OCI-LY7 (cell line): ENCODE data around the gene DZANK1. TPM values are rescaled to one million over a fixed set of nuclear protein-coding genes. Genes with fewer than 3 reads are reported as not detected.

Source experiments
- Bru-seq: library from RNA; stranded (reverse); fragments of 400-500 nt; gene quantifications from one replicate; lab custom pipeline; 2021; lab: Mats Ljungman, UMichigan
- BruChase-seq, 2 experiments: library from RNA; stranded (reverse); fragments of 400-500 nt; gene quantifications; one replicate each; lab custom pipeline; 2021; lab: Mats Ljungman, UMichigan
- BruUV-seq: library from RNA; stranded (reverse); fragments of 400-500 nt; replicated peaks from 2 replicates; lab custom pipeline; 2021; lab: Mats Ljungman, UMichigan
- CTCF ChIA-PET: fragments of 300-600 bp; sonication (Branson Sonifier 250); formaldehyde crosslinking; loops from one replicate; lab custom pipeline; 2022; ENCODE audit warnings: antibody characterized with exemption; ENCODE audit not compliant: unreplicated experiment; lab: Charles Lee
- POLR2A ChIA-PET: fragments of 300-600 bp; sonication (Branson Sonifier 250); formaldehyde crosslinking; loops from one replicate; lab custom pipeline; 2022; ENCODE audit warnings: antibody characterized with exemption; lab: Charles Lee
- DNase-seq: peaks from one replicate; pipeline ENCODE4 v3.0.0-alpha.2; 2015; ENCODE audit warnings: low spot score
- H2AFZ ChIP-seq: fragments of 200-600 bp; sonication (generic), shearing (Covaris generic); 2 replicates; pipeline ENCODE4 v1.6.1; 2014; ENCODE audit warnings: mild to moderate bottlenecking, antibody characterized with exemption, low read length, moderate library complexity
- H3K27ac ChIP-seq: fragments of 200-600 bp; sonication (generic); 2 replicates; pipeline ENCODE4 v1.5.1; 2014; ENCODE audit warnings: mixed run types, low read depth, mild to moderate bottlenecking, moderate library complexity, low read length, inconsistent platforms; ENCODE audit not compliant: poor library complexity, severe bottlenecking
- H3K36me3 ChIP-seq: fragments of 200-600 bp; sonication (generic); 2 replicates; pipeline ENCODE4 v1.6.1; 2014; ENCODE audit warnings: mild to moderate bottlenecking, antibody characterized with exemption, low read length, moderate library complexity, mixed read lengths; ENCODE audit not compliant: insufficient read depth
- H3K4me1 ChIP-seq: fragments of 200-600 bp; sonication (generic); 2 replicates; pipeline ENCODE4 v1.5.1; 2014; ENCODE audit warnings: mild to moderate bottlenecking, low read length; ENCODE audit not compliant: insufficient read depth, poor library complexity, severe bottlenecking
- H3K4me2 ChIP-seq: fragments of 200-600 bp; sonication (generic); 2 replicates; pipeline ENCODE4 v1.6.1; 2014; ENCODE audit warnings: mild to moderate bottlenecking, low read length
- H3K4me3 ChIP-seq: fragments of 200-600 bp; sonication (generic); 2 replicates; pipeline ENCODE4 v1.5.1; 2014; ENCODE audit warnings: mild to moderate bottlenecking, low read depth, low read length; ENCODE audit not compliant: poor library complexity, severe bottlenecking
- H3K79me2 ChIP-seq: fragments of 200-600 bp; sonication (generic); 2 replicates; pipeline ENCODE4 v1.6.1; 2016; ENCODE audit warnings: low read depth, mild to moderate bottlenecking, low read length, moderate library complexity, mixed read lengths; ENCODE audit not compliant: insufficient read depth
- H3K9me2 ChIP-seq: fragments of 200-600 bp; sonication (generic); 2 replicates; pipeline ENCODE4 v1.6.1; 2016; ENCODE audit warnings: mild to moderate bottlenecking, low read length, mixed read lengths; ENCODE audit not compliant: insufficient read depth
- H3K9me3 ChIP-seq: fragments of 200-600 bp; sonication (generic); 2 replicates; pipeline ENCODE4 v1.6.1; 2014; ENCODE audit warnings: mild to moderate bottlenecking, mixed run types, low read length, mixed read lengths
- H4K20me1 ChIP-seq: fragments of 200-600 bp; sonication (generic); 2 replicates; pipeline ENCODE4 v1.6.1; 2014; ENCODE audit warnings: mild to moderate bottlenecking, antibody characterized with exemption, low read length, moderate library complexity, mixed read lengths; ENCODE audit not compliant: insufficient read depth
- EZH2phosphoT487 ChIP-seq: fragments of 200-600 bp; sonication (generic); IDR thresholded peaks from 2 replicates; pipeline ENCODE4 v1.6.1; 2018; ENCODE audit warnings: low read depth, borderline replicate concordance, mild to moderate bottlenecking, mixed run types, antibody characterized with exemption, low read length, moderate library complexity, mixed read lengths
- intact Hi-C: fragments of 100-400 bp; cut with micrococcal nuclease; formaldehyde crosslinking; loops from one replicate; pipeline ENCODE4 v1.10.0; 2022; ENCODE audit not compliant: unreplicated experiment
- long read RNA-seq: library from polyadenylated mRNA; stranded (forward); transcript quantifications from one replicate; pipeline ENCODE4 v2.0.0, GENCODE V29; 2022
- total RNA-seq, 2 experiments: library from RNA; depleted of rRNA in 1 of 2; stranded (reverse); fragments of >200 nt in 1 of 2; shearing (Covaris generic) in 1 of 2; gene quantifications; 2 replicates each; pipeline ENCODE4 v1.2.3, GENCODE V29; 2014 to 2022
- TF ChIP-seq, protein P1 (sequence below): fragments of 200-600 bp; sonication (generic); conservative IDR thresholded peaks from 2 replicates; pipeline ENCODE4 v1.5.1; 2014; ENCODE audit warnings: mild to moderate bottlenecking, antibody characterized with exemption, low read length, moderate library complexity, mixed read lengths

The DZANK1 gene
- 7.9 and 9.1 TPM in 2 replicates for total RNA-seq (2014; rRNA removed; shearing (Covaris generic))
- 18.0 and 18.6 TPM in 2 replicates for total RNA-seq (2022)
- percentile 59 among the genes with signal in this experiment for Bru-seq, nascent RNA
- percentile 55 among the genes with signal in this experiment for BruChase-seq, experiment 1, labeled RNA remaining after a 6-hour chase
- percentile 57 among the genes with signal in this experiment for BruChase-seq, experiment 2, labeled RNA remaining after a 2-hour chase
- long read RNA-seq, partial matches to known transcripts: 7 of 19 reads
- long read RNA-seq, other reads (novel, unspliced or antisense): 12 of 19 reads

DNA sequence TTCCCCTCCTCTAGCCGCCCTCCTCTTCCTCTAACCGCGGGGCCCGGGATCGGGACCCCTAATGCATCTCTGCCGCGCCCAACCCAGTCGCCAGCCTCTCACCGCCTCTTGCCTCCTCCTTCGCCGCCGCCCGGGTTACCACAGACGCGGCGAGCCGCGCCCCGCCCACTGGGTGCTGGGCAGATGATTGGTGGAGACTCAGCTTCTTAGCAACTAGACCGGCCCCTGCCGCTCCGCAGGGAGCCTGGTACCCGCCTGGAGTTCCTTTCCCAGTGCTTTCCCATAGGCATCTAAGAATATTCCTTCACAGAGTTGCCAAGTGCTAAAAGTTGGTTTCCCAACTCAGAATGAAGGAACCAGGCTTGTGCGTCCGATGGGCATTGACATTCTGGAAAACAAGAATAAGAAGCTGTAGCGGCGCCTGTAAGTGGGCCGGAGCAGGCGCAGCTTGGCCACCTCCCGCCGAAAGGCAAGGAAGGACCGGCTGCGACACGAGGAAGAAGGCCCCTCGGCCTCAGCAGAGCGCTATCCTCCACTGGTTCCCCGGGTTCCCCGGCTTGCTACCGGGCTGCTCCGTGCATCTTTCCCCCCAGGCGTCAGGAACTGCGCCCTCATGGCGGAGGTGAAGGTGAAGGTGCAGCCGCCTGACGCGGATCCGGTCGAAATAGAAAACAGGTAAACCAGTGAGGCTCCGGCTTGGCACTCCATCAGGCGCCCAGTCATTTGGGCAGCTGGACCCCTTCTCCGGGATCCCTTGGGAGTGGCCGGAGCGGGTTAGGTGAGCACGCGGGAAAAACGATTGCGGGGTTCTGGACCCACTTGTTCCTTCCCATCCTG lies at the start of gene DZANK1, which contains the start of gene POLR3F:
Gene DZANK1 (minus strand): TSS at position 137 of the 837 bp plus-strand sequence. CDS start 1,672 bp downstream, outside the sequence.
Gene POLR3F (plus strand): TSS at position 497 of the 837 bp plus-strand sequence. CDS start 117 bp downstream, at position 614.
- Histone ChIP-seq H3K4me2 (peak within 1 kb of the TSS; percentile 81), H3K4me3 (peak within 1 kb of the TSS; percentile 86), H3K36me3 (peaks cover 23% of the 10 kb centered on the region), H3K79me2 (peaks cover 22% of the 10 kb centered on the region), H2AFZ (peak within 1 kb of the TSS; percentile 70), H3K27ac (peak within 1 kb of the TSS; percentile 3), H3K9me3 (no peaks in the 10 kb centered on the region), H4K20me1 (no peaks in the 10 kb centered on the region), H3K9me2 (no peaks in the 10 kb centered on the region), H3K4me1 (peaks cover 17% of the 10 kb centered on the region)
- POLR2A ChIA-PET: interaction anchor here (0.7 to 2.7 kb wide), 9 partner anchors 9 to 896 kb away, joined by 3 to 15 read pairs (median 3); partner anchors contain the start of genes RBBP9 and SEC23B
- BruUV-seq: no TSS peak
- TF ChIP-seq, protein P1, sequence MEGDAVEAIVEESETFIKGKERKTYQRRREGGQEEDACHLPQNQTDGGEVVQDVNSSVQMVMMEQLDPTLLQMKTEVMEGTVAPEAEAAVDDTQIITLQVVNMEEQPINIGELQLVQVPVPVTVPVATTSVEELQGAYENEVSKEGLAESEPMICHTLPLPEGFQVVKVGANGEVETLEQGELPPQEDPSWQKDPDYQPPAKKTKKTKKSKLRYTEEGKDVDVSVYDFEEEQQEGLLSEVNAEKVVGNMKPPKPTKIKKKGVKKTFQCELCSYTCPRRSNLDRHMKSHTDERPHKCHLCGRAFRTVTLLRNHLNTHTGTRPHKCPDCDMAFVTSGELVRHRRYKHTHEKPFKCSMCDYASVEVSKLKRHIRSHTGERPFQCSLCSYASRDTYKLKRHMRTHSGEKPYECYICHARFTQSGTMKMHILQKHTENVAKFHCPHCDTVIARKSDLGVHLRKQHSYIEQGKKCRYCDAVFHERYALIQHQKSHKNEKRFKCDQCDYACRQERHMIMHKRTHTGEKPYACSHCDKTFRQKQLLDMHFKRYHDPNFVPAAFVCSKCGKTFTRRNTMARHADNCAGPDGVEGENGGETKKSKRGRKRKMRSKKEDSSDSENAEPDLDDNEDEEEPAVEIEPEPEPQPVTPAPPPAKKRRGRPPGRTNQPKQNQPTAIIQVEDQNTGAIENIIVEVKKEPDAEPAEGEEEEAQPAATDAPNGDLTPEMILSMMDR: no peak
- TF ChIP-seq EZH2phosphoT487: no peak
- intact Hi-C loops: loop anchor here (1.0 to 10.0 kb wide), 5 partner anchors 30 to 182 kb away; partner anchors contain the start of genes RBBP9, SEC23B, SMIM26 and ZNF133
- CTCF ChIA-PET: interaction anchor here (0.6 kb wide), 1 partner anchor 1040 kb away, joined by 3 read pairs; no protein-coding TSS in a partner anchor
- DNase-seq: peak; percentile 93

DNA sequence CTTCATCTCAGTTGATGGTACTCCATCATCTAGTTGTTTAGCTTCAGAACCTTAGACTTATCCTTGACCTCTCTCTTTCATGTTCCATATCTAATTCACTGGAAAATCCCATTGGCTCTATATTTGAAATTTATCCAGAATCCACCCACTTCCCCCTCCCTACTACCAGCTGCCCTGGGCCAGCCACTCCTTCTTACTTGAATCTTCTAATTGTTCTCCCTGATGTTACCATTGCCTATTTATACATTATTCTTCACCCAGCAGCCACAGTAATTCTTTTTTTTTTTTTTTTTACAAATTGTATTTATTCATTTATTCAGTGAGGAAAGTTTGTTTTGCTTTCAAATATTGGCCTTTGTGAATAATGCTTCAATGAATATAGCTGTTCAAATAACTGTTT lies 49.1 kb upstream of the DZANK1 start:
- Histone ChIP-seq H3K79me2 (no peaks in the 10 kb centered on the region), H3K9me2 (no peaks in the 10 kb centered on the region), H3K9me3 (no peaks in the 10 kb centered on the region), H3K4me1 (no peaks in the 10 kb centered on the region), H3K4me2 (no peak overlapping the region), H2AFZ (no peak overlapping the region), H4K20me1 (no peaks in the 10 kb centered on the region), H3K4me3 (no peak overlapping the region), H3K27ac (no peak overlapping the region), H3K36me3 (peaks cover 56% of the 10 kb centered on the region)
- no peak for TF ChIP-seq EZH2phosphoT487
- TF ChIP-seq, protein P1: no peak
- POLR2A ChIA-PET: interaction anchor here (0.6 to 1.2 kb wide), 3 partner anchors 18 to 1083 kb away, joined by 3 to 4 read pairs (median 3); no protein-coding TSS in a partner anchor
- TSS peak; percentile 22 for BruUV-seq
- no peak for DNase-seq
- CTCF ChIA-PET: no interaction called here
- intact Hi-C loops: no loop called here
